ENCODE results near the gene CRIP1. TPM values are rescaled to one million over a fixed set of nuclear protein-coding genes. Genes with fewer than 3 reads are reported as not detected.

The CRIP1 gene
- total RNA-seq, 4 donors from 2014 or later, result 28.6 to 140 (median 76.2) TPM

GRCh38 chr14:105452963-105453362, 33.7 kb upstream of the CRIP1 start:
- no peak for DNase-seq (ENCODE audit: low spot score in 2 of 2)
- Histone ChIP-seq H3K4me1 (peaks cover 8% of the 10 kb centered on the region), H3K4me3 (no peak overlapping the region), H3K27me3 (no peaks in the 10 kb centered on the region), H3K27ac (no peak overlapping the region), H3K36me3 (peaks cover 79% of the 10 kb centered on the region), H3K9me3 (no peaks in the 10 kb centered on the region)
- WGBS, result 83% methylated on average over 10 of the region's 14 CpGs
- TF ChIP-seq POLR2AphosphoS5 (IDR thresholded peaks at IDR 0.05) (no peak), POLR2A (IDR thresholded peaks at IDR 0.05) (no peak)

- Histone ChIP-seq H3K27me3 (no peaks in the 10 kb centered on the region), H3K4me3 (no peak overlapping the region), H3K4me1 (peaks cover 2% of the 10 kb centered on the region), H3K27ac (no peak overlapping the region), H3K36me3 (peaks cover 84% of the 10 kb centered on the region), H3K9me3 (no peaks in the 10 kb centered on the region)
- no peak for TF ChIP-seq POLR2AphosphoS5 (IDR thresholded peaks at IDR 0.05)
- no peak for TF ChIP-seq EP300 (IDR thresholded peaks at IDR 0.05)
- no peak for TF ChIP-seq POLR2A (IDR thresholded peaks at IDR 0.05)
- no peak for TF ChIP-seq CTCF (IDR thresholded peaks at IDR 0.05)
- DNase-seq (ENCODE audit: low spot score in 2 of 2), result no peak
- 95% methylated on average over 14 of the region's 14 CpGs for WGBS
Measured at GRCh38 chr14:105453847-105454246, 32.8 kb upstream of the CRIP1 start.

- Histone ChIP-seq H3K36me3 (peaks cover 78% of the 10 kb centered on the region), H3K4me3 (no peak overlapping the region), H3K27ac (no peak overlapping the region), H3K9me3 (no peaks in the 10 kb centered on the region), H3K4me1 (no peaks in the 10 kb centered on the region), H3K27me3 (no peaks in the 10 kb centered on the region)
- 85% methylated on average over 22 of the region's 22 CpGs for WGBS
- no peak for TF ChIP-seq EP300 (IDR thresholded peaks at IDR 0.05)
- TF ChIP-seq CTCF (IDR thresholded peaks at IDR 0.05), result no peak
- DNase-seq (ENCODE audit: low spot score in 2 of 2), result no peak
Measured at GRCh38 chr14:105455086-105455640, 31.5 kb upstream of the CRIP1 start.

GRCh38 chr14:105455766-105456660, 30.7 kb upstream of the CRIP1 start:
- no peaks in the 10 kb centered on the region for H3K4me1 ChIP-seq
- no peaks in the 10 kb centered on the region for H3K9me3 ChIP-seq
- H3K27me3 ChIP-seq, result no peaks in the 10 kb centered on the region
- 83% methylated on average over 2 of the region's 22 CpGs for WGBS
- H3K4me3 ChIP-seq, result no peak overlapping the region
- H3K27ac ChIP-seq, result no peak overlapping the region
- TF ChIP-seq POLR2AphosphoS5 (IDR thresholded peaks at IDR 0.05) (no peak), CTCF (IDR thresholded peaks at IDR 0.05) (no peak), POLR2A (IDR thresholded peaks at IDR 0.05) (no peak), EP300 (IDR thresholded peaks at IDR 0.05) (no peak)
- peaks cover 78% of the 10 kb centered on the region for H3K36me3 ChIP-seq
- DNase-seq (ENCODE audit: low spot score in 2 of 2), result no peak

GRCh38 chr14:105456736-105457617, 29.7 kb upstream of the CRIP1 start:
- DNase-seq (ENCODE audit: low spot score in 2 of 2), result no peak
- TF ChIP-seq CTCF (IDR thresholded peaks at IDR 0.05), result no peak
- TF ChIP-seq EP300 (IDR thresholded peaks at IDR 0.05), result no peak
- TF ChIP-seq POLR2AphosphoS5 (IDR thresholded peaks at IDR 0.05), result no peak
- Histone ChIP-seq H3K9me3 (no peaks in the 10 kb centered on the region), H3K4me1 (no peaks in the 10 kb centered on the region), H3K27ac (no peak overlapping the region), H3K36me3 (peaks cover 81% of the 10 kb centered on the region), H3K27me3 (no peaks in the 10 kb centered on the region), H3K4me3 (no peak overlapping the region)
- 88% methylated on average over 11 of the region's 22 CpGs for WGBS

Measured in suprapubic skin (tissue), 4 donors.